Lower leg skin (tissue), 4 donors: ENCODE measurements around the gene MAFG. TPM values are rescaled to one million over a fixed set of nuclear protein-coding genes. Genes with fewer than 3 reads are reported as not detected.
A peak's percentile ranks its signal among the peaks of the same experiment; 100 is the strongest.

Source experiments
- DNase-seq, 2 donors: peaks; one replicate each; pipeline ENCODE4 v3.0.0-alpha.2; 2019; ENCODE audit warnings: low spot score in 2 of 2
- H3K4me3 ChIP-seq: fragments of 200-600 bp; sonication (generic); 2 replicates; pipeline ENCODE4 v1.5.1; 2017; ENCODE audit warnings: mild to moderate bottlenecking, low read depth; ENCODE audit not compliant: poor library complexity, severe bottlenecking
- POLR2A ChIP-seq, 2 donors: fragments of 450-650 bp; IDR thresholded peaks; one replicate each; pipeline ENCODE4 v1.6.1; 2016 to 2017; ENCODE audit warnings: antibody characterized with exemption in 2 of 2, mild to moderate bottlenecking in 1 of 2, moderate library complexity in 1 of 2
- WGBS, 2 donors: methylation state at CpG; one replicate each; pipeline ENCODE4 v1.1.5; 2018; 5-methylcytosine and 5-hydroxymethylcytosine counted together
- intact Hi-C: fragments of 100-400 bp; cut with DNase I; formaldehyde crosslinking; loops from one replicate; pipeline ENCODE4 v1.15.0; 2023; ENCODE audit warnings: low total_unique reads
- total RNA-seq, 4 donors: library from RNA; depleted of rRNA; stranded (reverse); fragments of >200 nt; gene quantifications; one replicate each; pipeline ENCODE4 v1.1.0, GENCODE V29; 2016
- TF ChIP-seq, protein P1 (sequence below), 3 donors: fragments of 450-650 bp; IDR thresholded peaks; one replicate each; pipeline ENCODE4 v1.5.1; 2016; ENCODE audit warnings: antibody characterized with exemption in 3 of 3, mild to moderate bottlenecking in 3 of 3, moderate library complexity in 2 of 3

The MAFG gene
- total RNA-seq, 4 donors from 2014 or later, result 17.4 to 23.2 (median 19.7) TPM

GRCh38 chr17:81967533-81968395, 40.2 kb upstream of the MAFG start:
- TF ChIP-seq, protein P1, sequence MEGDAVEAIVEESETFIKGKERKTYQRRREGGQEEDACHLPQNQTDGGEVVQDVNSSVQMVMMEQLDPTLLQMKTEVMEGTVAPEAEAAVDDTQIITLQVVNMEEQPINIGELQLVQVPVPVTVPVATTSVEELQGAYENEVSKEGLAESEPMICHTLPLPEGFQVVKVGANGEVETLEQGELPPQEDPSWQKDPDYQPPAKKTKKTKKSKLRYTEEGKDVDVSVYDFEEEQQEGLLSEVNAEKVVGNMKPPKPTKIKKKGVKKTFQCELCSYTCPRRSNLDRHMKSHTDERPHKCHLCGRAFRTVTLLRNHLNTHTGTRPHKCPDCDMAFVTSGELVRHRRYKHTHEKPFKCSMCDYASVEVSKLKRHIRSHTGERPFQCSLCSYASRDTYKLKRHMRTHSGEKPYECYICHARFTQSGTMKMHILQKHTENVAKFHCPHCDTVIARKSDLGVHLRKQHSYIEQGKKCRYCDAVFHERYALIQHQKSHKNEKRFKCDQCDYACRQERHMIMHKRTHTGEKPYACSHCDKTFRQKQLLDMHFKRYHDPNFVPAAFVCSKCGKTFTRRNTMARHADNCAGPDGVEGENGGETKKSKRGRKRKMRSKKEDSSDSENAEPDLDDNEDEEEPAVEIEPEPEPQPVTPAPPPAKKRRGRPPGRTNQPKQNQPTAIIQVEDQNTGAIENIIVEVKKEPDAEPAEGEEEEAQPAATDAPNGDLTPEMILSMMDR (IDR thresholded peaks at IDR 0.05), result no peak
- no peak for TF ChIP-seq POLR2A (IDR thresholded peaks at IDR 0.05)
- H3K4me3 ChIP-seq, result no peak overlapping the region
- 7 to 9% methylated on average over 35 of the region's 36 CpGs for WGBS, 2 donors
- intact Hi-C loops, result no loop called here
- DNase-seq, result peak; percentile 78 to 95

- WGBS, 2 donors, result 30 to 36% methylated on average over 5 of the region's 5 CpGs
Measured at GRCh38 chr17:81967244-81967532, 39.7 kb upstream of the MAFG start.

DNA sequence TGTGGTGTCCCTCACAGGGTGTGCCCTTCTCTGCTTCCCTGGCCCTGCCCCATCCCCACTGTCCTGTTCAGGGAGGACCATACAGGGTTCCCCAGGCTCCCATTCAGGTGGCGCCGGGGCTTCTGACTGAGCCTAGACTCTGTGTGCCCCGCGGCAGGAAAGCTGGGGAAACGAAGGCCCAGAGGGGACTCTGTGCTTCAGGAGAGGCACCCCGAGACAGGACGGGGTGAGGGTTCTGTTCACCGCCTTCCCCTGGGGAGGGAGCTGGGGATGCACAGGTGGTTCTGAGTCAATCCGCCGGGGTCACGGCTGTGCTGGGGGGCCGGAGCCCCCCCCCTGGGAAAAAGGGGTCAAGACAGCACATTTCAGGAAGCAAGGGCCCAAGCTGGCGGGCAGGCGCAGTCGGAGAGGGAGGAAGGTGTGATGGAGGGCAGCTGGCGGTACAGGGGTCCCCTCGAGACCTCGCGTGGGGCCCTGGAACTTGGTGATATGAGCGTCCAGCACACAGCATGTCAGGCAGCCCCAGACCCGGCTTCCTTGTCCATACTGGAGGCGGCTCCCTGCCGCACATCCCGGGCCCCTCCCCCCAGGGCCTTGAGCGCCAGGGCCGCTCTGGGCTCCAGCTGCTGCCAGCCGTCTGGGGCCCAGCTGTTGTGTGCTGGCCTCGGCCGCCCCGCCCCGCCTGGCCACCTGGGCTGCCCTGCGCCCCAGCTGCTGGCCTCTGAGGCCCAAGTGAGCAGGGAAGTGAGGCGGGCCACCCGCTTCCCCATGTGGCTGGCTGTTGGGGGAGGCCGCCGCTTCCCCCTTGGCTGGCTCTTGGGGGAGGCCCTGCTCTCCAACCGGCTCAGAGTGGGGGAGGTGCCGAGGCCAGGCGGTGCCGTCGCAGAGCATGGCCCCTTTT, 39.1 kb upstream of the MAFG start:
- TF ChIP-seq POLR2A (IDR thresholded peaks at IDR 0.05), result no peak
- TF ChIP-seq, protein P1 (IDR thresholded peaks at IDR 0.05), result peak in 1 of 3 donors; percentile 62
- H3K4me3 ChIP-seq, result no peak overlapping the region
- intact Hi-C loops, result no loop called here
- 59 to 71% methylated on average over 24 to 35 of the region's 41 CpGs for WGBS, 2 donors
- no peak for DNase-seq

More at GRCh38 chr17:81967244-81967532, 39.7 kb upstream of the MAFG start:
- DNase-seq, result no peak
- no peak for TF ChIP-seq POLR2A (IDR thresholded peaks at IDR 0.05)
- TF ChIP-seq, protein P1 (IDR thresholded peaks at IDR 0.05), result no peak
- H3K4me3 ChIP-seq, result no peak overlapping the region
- intact Hi-C loops, result no loop called here

DNA sequence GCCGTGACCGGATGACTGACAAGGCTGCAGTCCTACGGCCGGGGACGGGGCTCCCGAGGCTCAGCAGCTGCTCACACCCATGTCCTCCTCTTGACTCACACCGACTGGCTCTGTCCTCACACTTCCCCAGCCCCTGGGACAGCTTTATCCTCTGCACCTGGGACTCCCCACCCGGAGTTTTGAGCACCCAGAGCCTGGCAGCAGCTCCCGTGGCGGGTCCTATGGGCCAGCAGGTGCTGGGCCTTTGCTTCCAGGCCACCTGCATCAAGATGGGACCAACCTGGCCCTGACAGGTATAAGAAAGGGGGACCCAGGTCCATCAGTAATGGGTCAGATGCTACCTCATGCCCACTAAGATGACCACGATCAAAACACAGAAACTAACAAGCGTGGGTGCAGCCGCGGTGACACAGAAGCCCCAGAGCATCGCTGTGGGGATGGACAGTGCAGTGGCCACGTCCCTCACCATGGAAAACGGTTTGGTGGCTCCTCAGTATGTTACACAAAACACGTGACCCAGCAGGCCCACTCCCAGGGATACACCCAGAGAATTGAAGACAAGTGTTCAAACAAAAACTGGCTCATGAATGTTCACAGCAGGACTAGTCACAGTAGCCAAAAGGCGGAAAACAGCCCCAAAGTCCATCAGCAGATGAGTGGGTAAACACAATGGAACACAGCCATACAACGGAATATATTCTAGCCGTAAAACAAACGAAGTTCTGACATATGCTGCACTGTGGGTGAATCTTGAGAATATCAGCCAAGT, 36.7 kb upstream of the MAFG start:
- intact Hi-C loops, result no loop called here
- TF ChIP-seq, protein P1 (IDR thresholded peaks at IDR 0.05), result no peak
- TF ChIP-seq POLR2A (IDR thresholded peaks at IDR 0.05), result no peak
- 75% methylated on average over 22 of the region's 22 CpGs for WGBS, 2 donors
- DNase-seq, result no peak
- H3K4me3 ChIP-seq, result no peak overlapping the region
